Fibroblast of skin of right quadriceps (primary cell): ENCODE results near the gene PDGFB.

Experiments
- DNase-seq: peaks from one replicate; pipeline ENCODE4 v3.0.0-alpha.2; 2013

Gene PDGFB

DNA sequence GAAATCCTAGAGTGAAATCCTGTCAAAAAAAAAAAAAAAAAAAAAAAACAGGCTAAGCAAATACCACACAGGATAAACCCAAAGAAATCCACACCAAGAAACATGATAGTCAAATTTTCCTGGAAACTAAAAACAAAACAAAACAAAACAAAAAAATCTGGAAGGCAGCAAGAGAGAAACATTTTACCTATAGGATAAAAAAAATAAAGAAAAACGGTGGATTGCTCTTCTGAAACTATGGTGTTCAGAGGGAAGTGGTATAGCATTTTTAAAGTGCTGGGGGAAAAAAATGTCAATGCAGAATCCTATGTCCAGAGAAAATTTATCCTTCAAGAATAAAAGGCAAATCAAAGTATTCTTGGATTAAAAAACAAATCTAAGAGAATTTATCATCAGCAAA lies 50.7 kb downstream of the PDGFB start:
- DNase-seq = no peak

DNA sequence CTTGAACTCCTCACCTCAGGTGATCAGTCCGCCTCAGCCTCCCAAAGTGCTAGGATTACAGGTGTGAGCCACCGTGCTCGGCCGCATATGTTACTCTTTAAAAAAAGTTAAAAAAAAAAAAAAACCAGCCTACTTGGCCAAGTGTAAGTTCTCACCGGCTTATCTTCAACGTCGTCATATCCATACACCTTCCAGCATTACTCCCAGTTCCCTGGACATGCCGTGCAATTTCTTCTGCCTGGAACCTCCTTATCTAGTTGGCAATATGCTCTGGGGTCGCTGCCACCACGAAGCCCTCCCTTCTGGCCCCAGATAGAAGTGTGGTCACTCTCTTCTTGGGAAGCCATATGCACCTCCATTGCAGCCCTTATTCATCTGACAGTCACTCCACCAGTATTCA lies 56.0 kb downstream of the PDGFB start:
- no peak for DNase-seq

DNA sequence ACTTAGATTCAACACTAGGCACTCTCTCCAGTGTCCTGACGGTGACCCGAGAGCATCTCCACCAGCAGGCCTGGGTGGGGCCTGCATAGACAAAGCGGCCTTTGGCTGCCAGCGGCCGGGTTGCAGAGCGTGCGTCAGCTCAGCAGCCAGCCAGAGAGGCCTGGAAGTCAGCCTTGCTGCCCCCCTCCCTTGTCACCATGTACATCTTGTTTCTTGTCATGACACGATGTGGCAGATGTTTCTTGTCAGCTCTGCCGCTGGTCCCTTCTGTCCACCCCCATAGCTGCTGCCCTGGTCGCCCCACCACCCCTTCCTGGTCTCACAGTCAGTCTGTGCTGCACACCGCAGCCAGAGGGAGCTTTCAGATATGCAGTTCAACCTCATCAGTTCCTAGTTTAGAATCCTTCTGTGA lies 59.2 kb downstream of the PDGFB start:
- DNase-seq = no peak

DNA sequence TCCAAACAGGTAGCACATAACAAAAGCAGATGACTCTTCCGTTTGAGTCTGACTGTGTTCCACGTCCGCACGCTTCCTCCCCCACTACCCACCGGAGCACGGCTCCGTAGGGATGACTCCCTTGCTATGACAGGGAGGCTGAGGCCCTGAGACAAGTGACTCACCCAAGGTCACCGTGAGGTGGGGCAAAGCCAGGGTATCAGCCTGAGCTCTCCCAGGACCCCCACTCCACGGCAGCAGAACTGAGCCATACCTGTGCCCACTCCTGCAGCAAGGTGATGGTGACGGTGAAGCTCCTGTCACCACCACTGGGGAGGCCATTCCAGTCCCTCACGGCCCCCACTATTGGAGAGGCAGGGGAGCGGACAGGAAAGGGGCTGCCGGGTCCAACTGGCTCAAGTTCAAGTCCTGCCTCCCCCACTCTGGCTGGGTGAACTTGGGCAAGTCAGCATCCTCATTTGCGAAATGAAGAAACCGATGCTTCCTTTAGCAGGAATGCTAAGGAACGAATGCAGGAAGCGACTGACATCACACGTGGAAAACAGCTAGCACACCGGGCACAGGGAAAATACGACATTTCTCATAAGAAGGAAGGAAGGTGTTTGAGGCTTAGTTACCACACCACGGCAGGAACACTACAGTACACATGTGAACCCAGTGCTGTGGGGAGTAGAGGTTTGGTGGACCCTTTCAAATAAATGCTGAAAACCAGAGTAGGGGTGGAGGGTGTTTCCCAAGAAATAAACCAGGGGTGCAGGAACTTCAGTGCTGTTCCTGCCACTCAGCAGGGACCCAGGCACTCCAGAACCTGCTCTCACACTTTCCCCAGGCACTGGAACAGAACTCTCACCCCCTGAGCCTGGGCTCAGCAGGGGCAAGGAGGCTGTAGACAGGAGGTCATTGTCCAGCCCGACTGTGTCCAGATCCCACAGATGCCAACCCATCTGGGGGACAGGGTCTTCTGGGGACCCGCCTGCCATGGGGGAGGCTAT lies 59.9 kb downstream of the PDGFB start:
- DNase-seq = no peak

DNA sequence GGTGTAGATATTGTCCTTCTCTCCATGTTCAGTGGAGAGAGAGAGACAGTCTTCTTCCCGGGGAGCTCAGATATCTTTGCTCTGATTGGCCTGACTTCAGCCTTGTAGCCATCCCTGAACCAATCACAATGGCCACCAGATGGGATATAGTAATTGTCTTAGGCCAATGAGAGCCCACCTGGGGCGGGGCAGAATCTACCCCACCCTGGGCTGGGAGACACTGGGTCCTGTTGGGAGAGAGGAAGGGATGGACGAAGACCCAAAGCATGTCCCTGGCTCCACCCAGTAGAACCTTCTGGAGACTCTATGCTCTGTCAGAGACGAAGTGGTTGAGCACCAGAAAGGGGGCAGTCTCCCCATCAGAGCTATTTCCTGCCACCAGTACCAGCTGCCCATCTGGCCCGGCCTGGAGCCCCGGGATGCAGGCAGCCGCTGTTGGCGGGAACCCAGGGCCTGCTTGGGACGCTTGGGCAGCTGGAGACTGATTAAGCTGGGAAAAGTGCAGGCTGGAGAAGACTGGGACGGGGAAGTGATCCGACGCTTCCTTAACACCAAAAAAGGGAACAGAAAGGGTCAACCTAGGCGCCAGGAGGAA lies 60.7 kb downstream of the PDGFB start:
- DNase-seq = peak; percentile 42

DNA sequence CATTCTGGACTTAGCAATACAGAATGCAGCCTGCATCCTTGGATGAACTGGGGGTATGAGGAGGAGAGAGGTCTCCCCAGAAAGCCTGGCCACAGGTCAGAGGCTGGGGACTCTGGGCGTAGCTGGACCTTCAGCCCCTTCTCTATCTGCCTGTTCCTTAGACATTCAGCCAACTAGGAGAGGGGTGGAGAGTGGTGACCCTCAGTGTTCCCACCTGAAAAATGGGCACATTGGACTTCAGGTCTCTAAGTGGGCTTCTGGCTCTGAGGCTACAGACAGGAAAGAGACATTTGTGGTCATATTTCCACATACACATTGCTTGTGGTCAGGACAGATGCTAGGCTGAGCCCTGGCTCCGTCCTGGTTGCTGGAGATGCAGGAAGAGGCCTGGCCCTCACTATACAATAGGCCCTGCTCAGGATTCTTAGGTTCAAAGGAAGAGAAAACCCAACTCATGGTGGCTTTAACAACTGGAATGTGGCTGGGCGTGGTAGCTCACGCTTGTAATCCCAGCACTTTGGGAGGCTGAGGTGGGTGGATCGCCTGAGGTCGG lies 62.2 kb downstream of the PDGFB start:
- peak; percentile 19 for DNase-seq

DNA sequence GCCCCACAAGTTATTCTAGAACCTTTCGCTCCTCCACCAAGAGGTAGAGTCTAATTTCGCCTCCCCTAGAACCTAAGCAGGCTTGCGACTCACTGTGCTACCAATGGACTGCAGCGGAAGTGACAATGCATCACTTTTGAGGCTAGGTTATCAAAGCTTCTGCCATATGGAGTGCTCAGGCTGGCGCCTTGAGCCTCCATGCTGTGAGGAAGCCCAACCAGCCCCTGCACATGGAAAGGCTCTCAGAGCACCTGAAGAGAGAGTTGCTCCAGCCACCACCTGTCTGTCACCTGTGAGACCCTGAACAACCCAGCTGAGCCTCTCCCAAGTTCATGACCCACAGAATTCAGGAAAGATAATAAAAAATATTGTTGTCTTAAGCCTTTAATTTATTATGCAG lies 63.0 kb downstream of the PDGFB start:
- DNase-seq = no peak

DNA sequence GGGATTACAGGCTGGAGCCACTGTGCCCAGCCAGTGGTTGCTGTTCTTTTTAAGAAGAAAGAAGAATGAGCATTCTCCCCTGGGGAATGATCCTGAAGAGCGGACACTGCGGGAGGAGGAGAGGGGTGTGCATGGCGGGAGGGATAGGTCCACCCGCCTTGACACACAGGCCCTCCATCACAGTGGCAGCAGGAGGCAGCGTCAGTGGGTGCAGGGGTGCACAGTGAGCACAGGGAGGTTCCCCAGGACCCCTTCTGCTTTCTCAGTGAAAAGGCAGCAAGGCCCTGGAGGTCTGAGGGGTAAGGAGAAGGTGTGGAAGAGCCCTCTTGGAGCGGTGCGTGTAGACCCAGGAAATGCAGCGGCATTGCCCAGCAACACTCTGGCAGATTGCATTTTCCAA lies 63.4 kb downstream of the PDGFB start:
- no peak for DNase-seq

DNA sequence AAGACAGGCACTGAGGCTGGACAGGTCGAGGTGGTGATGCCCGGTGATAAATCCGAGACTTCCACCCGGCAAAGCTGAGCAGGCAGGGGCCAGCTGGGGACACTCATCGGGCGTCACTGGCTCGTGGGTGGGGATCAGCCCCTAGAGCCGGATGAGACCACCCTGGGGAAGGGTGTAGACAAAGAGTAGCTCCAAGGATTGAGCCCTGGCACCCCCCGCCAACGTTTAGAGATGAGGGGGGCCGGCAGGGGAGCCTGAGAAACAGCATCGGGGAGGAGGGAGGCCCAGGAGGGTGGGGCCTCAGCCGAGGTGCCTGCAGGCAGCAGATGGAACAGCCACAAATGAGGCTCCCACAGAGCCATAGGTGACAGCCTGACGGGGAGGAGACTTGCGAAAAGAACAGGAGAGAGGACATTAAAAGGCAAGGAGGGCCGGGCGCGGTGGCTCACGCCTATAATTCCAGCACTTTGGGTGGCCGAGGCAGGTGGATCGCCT lies 64.9 kb downstream of the PDGFB start:
- no peak for DNase-seq

DNA sequence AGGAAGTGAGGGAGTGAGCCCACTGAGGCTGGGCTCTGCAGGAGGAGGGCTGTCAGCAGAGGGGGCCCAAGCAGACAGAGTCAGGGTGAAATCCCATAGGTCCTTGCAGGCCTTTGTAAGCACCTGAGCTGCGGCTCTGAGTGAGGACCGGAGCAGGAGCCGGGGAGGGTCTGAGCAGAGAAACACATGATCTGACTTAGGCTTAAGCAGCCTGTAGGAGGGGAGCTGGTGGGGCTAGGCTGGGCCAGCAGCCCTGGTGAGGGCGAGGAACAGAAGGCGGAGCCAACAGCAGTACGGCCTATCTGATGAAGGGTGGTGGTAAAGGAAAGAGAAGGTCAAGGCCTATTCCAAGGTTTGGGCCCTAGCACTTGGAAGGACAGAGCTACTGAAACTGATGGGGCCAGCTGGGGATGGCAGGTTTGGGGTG lies 65.4 kb downstream of the PDGFB start:
- no peak for DNase-seq

DNA sequence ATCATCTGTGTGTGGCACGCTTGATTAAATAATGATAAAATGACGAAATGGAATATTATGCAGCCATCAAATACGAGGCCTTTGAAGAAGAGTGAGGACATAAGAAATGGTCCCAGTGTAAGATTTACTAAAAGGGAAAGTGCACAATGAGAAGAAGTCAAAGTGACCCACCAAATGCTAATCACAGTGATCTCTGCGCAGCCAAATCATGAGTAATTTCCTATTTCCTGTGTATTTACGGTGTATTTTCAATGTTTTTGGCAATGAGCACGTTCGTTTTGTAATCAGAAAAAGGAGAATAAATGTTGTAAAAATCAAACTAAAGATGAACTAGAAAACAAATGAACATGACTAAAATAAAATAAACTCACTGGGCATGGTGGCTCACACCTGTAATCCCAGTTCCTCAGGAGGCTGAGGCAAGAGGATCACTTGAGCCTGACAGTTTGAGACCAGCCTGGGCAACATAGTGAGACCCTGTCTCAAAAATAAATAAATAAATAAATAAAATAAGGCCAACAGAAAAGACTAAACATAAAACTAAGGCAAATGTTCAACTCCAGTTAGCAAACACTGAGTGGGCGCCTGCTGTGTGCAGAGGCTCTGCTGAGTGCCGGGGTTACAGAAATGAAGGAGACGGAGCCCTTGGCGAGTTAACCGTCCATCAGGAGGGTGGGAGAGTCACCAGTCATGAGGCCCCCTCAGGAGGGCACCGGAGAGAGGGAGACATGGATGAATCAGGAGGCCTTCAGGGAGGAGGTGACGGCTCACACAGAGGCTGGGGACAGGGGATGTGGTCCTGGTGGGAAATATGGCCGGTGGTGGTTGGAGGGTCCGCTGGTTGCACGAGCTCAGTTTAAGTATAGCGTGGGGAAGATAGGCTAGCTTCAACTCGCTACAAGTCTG lies 66.3 kb downstream of the PDGFB start:
- DNase-seq = peak; percentile 34

DNA sequence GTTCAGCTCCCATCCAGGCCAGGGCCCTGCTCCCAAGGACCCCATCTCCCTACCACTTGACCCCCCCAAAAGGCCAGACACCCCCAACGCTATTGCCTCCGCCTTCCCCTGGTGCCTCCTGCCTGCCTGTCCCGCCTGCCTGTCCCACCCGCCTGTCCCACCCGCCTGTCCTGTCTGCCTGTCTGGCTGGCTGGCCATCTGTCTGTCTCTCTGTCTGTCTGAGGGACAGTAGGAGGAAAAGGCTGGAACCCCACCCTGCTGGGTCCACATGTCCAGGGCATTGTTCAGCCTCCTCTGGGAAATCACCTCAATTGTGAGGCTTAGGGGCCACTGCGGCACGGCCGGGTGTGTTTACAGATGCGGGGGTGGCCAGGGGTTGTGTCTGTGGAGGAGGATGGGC lies 67.0 kb downstream of the PDGFB start:
- DNase-seq = no peak

DNA sequence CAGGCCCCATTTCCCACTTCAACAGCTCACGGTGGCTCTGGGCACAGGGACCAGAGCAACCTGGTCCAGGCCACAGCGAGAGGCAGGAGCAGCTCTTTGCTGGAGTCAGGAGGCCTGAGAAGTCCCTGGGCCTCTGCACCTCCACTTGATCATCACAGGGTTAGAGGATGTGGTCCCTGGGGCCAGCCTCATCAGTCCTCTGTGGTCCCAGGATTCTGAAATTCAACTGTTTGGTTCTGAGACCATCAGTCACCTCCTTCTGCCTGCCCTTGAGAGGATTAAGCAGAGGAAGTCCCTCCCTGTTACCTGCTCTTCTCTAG lies 67.4 kb downstream of the PDGFB start:
- no peak for DNase-seq

DNA sequence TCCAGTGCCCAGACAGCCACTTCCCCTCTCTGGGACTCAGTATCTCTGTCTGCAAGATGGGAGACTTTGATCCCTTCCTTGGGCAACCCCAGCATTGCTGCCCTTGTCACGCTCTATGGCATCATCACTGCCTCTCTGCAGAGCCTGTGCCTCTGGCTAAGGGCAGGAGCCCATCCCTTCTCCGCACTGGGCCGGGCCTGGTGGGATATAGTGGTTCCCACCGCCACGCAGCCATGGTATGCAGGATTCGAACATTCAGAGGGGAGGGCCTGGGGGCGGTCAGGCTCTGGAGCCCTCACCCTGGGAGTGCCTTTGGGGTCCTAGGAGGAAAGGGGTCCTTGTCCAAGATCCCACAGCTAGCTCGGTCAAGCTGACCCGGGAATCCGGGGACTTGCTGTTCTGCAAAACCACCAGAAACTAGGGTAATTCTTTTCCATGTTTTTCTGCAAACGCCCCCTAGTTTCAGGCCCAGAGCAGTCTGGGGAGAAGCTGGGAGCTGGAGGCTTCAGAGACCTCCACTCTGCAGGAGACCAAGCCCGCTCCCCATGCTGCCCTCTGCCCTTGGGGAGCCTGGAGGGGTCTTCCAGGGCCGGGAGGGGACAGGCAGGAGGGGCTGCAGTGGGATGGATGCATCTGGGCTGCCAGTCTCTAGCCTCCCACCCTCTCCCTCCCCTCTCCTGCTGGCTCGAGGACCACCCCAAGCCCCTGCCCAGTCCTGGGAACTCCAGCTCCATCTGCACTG lies 67.9 kb downstream of the PDGFB start:
- no peak for DNase-seq

DNA sequence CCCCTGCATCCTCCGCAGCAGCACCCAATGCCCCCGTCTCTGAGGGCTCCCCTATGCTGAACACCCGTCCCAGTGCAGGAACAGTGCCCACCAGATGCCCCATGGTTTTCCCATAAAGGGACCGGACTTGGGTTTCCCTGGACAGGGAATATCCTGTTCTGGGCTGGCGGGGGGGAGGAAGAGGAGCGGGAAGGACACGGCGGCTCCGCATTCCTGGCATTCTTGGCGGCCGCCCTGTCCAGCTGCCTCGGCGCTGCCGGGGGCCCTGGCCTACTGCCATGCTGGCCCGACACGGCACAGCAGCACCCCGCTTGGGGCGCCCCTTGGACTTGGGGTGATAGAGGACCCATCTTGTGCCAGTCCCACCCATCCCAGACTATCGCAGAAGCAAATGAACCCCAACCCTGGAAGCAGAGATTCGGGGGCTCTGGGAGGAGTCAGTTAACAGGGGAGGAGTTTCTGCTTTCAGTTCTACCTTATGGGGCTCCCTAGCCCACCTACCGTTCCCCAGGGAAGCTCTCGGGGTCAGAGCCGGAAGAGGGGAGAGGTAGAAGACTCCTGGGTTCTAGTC lies 68.6 kb downstream of the PDGFB start:
- peak; percentile 82 for DNase-seq

DNA sequence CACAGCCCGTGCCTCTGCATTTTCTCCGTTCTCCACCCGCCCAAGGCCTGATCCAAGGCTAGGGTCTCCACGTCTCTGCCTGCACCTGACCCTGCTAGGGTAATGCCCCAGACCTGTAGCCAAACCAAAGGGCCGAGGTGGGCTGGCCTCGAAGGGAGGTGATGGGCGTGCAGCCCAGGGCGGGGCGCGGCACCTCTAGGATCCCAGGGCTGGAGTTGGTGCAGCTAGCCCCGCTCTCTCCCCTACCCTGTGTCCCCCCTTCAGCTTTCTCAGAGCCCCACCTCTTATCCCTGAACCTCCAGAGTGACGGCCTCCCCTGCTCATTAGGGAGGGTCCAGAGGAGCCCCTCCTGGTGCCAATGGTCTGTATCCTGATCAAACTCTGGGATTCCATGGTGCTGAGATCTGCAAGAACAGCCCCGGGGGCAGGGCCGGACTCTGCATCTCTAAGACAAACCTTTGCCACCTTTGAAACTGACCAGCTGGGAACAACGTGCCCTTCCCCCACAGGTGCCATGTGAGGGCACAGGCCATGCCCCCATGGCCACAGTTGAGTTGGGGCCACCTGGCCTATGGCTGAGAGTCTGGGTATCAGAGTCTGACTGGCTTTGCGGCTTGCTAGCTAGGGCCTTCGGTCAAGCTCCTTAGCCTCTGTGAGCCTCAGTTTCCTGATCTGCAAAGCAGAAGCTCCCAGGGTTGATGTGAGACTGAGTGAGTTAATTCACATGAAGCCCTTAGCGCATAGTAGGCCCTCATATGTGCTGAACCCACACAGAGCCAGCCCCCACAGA lies 69.2 kb downstream of the PDGFB start:
- DNase-seq = no peak

DNA sequence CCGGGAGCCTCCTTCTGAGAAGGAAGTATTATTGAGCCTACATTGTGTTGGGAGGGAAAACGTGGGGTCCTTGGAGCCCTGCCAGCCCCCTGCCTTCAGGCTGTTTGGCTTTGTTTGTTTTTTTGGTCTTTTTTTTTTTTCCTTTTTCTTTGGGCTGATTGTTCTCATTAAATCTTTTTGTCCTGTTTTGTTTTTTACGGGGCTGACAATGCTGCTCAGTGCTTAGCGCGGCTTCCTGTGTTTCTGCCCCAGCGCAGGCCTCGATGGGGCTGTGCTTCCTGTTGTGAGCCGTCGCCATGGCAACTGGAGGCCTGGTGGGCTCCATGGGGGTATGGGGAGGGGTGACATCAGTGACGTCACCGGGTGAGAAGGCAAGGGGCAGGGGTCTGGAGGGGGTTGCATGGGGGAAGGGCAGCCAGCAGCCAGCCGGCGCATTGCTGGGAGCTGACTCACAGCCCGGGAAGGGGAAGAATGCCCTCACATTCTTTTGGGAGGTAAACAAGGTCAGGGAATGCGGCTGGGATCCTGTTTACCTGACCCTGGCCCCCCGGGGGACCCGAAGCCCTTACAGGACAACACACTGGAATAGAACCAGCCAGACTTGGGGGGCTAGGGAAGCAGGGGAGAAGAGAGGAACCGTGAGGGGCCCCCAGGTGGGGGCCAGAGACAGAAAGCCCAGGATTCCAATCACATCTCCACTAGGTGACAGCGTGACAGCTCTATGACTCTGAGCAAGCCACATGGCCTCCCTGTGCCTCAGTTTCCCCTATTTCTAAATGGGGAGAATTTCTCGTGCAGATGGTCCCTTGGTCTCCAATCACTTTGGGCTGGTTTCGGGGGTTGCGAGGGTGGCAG lies 70.1 kb downstream of the PDGFB start:
- DNase-seq = peak; percentile 97

DNA sequence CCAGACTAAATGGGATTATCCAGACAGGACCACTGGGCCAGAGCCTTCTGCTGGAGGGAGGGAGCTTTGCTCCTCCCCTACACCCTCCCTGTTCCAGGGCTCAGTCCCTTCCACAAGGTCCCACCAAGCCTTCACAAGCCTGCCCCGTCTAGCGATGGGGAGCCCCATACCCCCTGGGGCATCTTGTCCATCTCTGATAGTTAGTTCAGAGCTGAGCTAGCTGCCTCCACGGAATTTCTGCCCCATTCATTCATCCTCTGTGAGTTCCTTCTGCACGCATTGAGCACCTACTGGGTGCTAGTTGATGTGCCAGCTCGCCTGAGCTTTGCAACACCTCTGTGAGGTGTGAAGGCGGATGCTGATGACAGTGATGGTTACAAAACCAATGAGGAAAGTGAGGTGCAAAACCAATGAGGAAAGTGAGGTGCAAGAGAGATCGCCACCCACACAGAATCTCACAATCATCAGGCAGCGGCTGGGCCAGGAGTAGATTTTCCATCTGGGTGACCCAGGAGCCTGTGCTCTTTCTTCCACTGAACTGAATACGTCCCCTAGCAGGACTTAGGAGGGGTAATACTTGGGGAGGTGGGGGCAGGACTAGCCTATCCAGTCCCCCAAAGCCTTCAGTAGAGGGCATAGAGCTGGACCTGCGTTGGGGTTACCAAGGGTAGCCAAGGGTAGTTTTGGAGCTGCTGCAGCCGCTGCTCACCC lies 70.8 kb downstream of the PDGFB start:
- no peak for DNase-seq
